ENCODE measurements around the gene SAMD3.

DNA sequence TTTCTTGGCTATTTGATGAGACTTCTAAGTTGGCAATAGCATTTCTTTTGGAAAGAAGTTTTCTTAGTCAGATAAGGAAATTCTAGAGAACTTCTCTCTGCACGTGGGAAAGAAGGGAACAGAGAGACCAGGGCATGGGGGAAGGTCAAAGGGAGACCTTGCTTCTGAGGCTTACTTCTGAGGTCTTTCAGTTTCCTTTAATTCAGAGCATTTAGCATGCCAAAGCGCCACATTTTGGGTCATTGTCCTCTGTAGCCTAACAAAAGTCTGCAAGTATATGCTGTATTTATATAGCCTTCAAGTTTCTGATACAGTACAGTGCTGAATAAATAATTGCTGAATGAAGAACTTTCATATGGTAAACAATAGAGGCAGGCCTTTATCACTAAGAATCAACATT is 95.6 kb downstream of the SAMD3 start:
- no peak for TF ChIP-seq POLR2A (IDR thresholded peaks at IDR 0.05)
- TF ChIP-seq, protein P1, sequence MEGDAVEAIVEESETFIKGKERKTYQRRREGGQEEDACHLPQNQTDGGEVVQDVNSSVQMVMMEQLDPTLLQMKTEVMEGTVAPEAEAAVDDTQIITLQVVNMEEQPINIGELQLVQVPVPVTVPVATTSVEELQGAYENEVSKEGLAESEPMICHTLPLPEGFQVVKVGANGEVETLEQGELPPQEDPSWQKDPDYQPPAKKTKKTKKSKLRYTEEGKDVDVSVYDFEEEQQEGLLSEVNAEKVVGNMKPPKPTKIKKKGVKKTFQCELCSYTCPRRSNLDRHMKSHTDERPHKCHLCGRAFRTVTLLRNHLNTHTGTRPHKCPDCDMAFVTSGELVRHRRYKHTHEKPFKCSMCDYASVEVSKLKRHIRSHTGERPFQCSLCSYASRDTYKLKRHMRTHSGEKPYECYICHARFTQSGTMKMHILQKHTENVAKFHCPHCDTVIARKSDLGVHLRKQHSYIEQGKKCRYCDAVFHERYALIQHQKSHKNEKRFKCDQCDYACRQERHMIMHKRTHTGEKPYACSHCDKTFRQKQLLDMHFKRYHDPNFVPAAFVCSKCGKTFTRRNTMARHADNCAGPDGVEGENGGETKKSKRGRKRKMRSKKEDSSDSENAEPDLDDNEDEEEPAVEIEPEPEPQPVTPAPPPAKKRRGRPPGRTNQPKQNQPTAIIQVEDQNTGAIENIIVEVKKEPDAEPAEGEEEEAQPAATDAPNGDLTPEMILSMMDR (IDR thresholded peaks at IDR 0.05) = no peak

Measured in sigmoid colon (tissue), 3 donors.